Transverse colon (tissue), 4 donors: ENCODE data around the gene PKMYT1. TPM values are rescaled to one million over a fixed set of nuclear protein-coding genes. Genes with fewer than 3 reads are reported as not detected.

Source experiments
- DNase-seq: peaks from one replicate; pipeline ENCODE4 v3.0.0-alpha.2; 2019
- H3K27ac ChIP-seq, 4 donors: fragments of 200-600 bp; sonication (generic); 2 replicates each; pipeline ENCODE4 v1.5.1; 2016 to 2018; ENCODE audit warnings: inconsistent platforms in 4 of 4
- H3K27me3 ChIP-seq: fragments of 200-600 bp; sonication (generic); 2 replicates; pipeline ENCODE4 v1.5.1; 2017; ENCODE audit warnings: inconsistent platforms
- H3K36me3 ChIP-seq, 4 donors: fragments of 200-600 bp; sonication (generic); 2 replicates each; pipeline ENCODE4 v1.5.1; 2017 to 2019; ENCODE audit warnings: inconsistent platforms in 4 of 4
- H3K4me1 ChIP-seq, 4 donors: fragments of 200-600 bp; sonication (generic); 2 replicates each; pipeline ENCODE4 v1.5.1; 2017 to 2020; ENCODE audit warnings: inconsistent platforms in 4 of 4
- H3K4me3 ChIP-seq, 4 donors: fragments of 200-600 bp; sonication (generic); 1 replicate in 1 of 4; 2 replicates in 3 of 4; pipeline versions ENCODE4 v1.5.1 to v1.6.1; 2017 to 2019; ENCODE audit warnings: inconsistent platforms in 4 of 4
- H3K9me3 ChIP-seq, 2 donors: fragments of 200-600 bp; sonication (generic); 2 replicates each; pipeline ENCODE4 v1.5.1; 2017 to 2019; ENCODE audit warnings: inconsistent platforms in 2 of 2
- EP300 ChIP-seq: sonication (generic); formaldehyde crosslinking; IDR thresholded peaks from one replicate; pipeline ENCODE4 v1.6.1; 2017; ENCODE audit warnings: antibody characterized with exemption, low read depth
- POLR2A ChIP-seq: fragments of 450-650 bp; IDR thresholded peaks from one replicate; pipeline ENCODE4 v1.6.1; 2016; ENCODE audit warnings: antibody characterized with exemption, mild to moderate bottlenecking, moderate library complexity
- POLR2AphosphoS5 ChIP-seq, 3 donors: sonication (generic); formaldehyde crosslinking; IDR thresholded peaks; one replicate each; pipeline ENCODE4 v1.6.1; 2016; ENCODE audit warnings: antibody characterized with exemption in 3 of 3
- WGBS, 2 donors: methylation state at CpG; one replicate each; pipeline ENCODE4 v1.1.5; 2018; ENCODE audit warnings: low coverage in 1 of 2; 5-methylcytosine and 5-hydroxymethylcytosine counted together
- in situ Hi-C, 4 donors: fragments of 200-750 bp; cut with MboI; loops; one replicate each; pipeline versions ENCODE4 v1.15.0 to v1.15.1; 2017; ENCODE audit warnings: low sequenced_read_pairs in 3 of 4, low pct_ligation_motif_present in 1 of 4, low pct_unique_long_range_greater_than_20kb in 1 of 4
- intact Hi-C: fragments of 100-400 bp; cut with DNase I; formaldehyde crosslinking; loops from one replicate; pipeline ENCODE4 v1.15.1; 2023; ENCODE audit warnings: low total_unique reads
- total RNA-seq, 4 donors: library from RNA; depleted of rRNA; stranded (reverse); fragments of >200 nt; gene quantifications; one replicate each; pipeline ENCODE4 v1.1.0, GENCODE V29; 2016
- TF ChIP-seq, protein P1 (sequence below), 5 experiments: fragments of 200-600 bp in 3 of 5; fragments of 450-650 bp in 2 of 5; sonication (generic) in 3 of 5; IDR thresholded peaks; 1 replicate in 2 of 5; 2 replicates in 3 of 5; pipeline ENCODE4 v1.5.1; 2016 to 2017; ENCODE audit warnings: antibody characterized with exemption in 5 of 5, inconsistent platforms in 3 of 5, mild to moderate bottlenecking in 2 of 5, moderate library complexity in 1 of 5

PKMYT1 gene
- total RNA-seq, 4 donors from 2014 or later: 0.55 to 3.6 (median 3.0) TPM; not detected in 1

DNA sequence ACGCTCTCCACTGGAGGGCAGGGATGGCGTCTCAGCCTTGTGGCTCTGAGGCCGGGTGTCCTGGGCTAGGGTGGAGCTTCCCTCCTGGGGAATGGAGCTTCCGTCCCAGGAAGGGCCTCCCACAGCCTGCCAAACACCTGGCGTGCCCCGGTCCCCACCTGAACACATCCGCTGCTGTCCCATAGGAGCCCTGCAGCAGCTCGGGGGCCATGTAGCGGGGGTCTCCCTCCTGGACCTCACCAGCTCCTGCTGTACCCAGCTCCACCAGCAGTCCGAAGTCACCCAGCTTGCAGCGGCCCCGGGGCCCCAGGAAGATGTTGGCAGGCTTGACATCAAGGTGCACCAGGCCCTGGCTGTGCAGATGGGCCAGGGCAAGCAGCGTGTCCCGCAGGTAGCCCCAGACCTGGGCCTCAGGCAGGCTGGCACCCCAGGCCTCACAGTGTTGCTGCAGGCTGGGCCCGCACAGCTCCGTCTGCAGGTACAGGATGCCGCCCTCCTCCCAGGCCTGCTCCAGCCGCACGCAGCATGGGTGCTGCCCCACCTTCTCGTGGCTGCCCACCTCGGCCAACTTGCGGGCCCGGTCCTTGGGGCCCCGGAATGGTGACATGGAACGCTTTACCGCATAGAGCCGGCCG lies 5.0 kb downstream of the PKMYT1 start:
- 94% methylated on average over 25 of the region's 28 CpGs; no CpG with 5 or more reads in 1 of the 2 donors for WGBS, 2 donors
- Histone ChIP-seq H3K27me3 (peaks cover 8% of the 10 kb centered on the region), H3K27ac (no peak overlapping the region), H3K4me1 (peaks cover 5 to 25% (median 16%) of the 10 kb centered on the region in 4 donors), H3K9me3 (no peaks in the 10 kb centered on the region), H3K36me3 (no peaks in the 10 kb centered on the region), H3K4me3 (no peak overlapping the region)
- no peak for TF ChIP-seq POLR2AphosphoS5 (IDR thresholded peaks at IDR 0.05)
- intact Hi-C loops: no loop called here
- in situ Hi-C loops: no loop called here
- DNase-seq: no peak

DNA sequence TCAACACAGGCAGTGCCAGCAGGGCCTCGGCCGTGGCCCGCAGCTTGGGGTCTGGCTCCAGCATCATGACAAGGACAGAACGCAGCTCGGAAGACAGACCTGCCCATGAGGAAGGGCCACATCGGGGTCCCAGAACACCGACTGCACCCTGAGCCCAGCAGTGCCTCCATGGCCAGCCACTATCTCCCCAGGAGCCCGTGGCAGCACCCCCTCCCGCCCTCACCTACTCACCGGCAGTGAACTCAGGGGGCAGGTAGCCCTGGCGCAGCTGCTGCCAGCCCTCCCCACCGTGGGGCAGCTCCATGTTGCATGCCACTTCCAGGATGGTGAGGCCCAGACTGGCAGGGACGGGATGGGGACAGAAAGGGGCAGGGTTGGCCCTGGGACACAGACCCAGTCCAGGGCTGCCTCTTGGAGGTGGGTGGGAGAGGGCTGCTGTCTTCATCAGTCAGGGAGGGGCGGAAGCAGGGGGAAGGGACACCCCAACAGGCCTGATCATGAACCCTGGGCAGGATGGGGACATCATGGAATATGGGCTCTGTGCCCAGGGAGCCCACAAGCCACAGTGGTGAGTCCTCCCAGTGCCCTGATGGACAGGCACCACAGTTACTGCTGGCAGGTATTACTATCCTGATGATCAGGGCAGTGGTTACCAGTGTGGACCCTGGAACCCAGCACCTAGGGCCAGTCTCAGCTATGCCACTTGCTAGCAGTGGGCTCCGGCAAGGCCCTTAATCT lies 5.8 kb downstream of the PKMYT1 start:
- in situ Hi-C loops (no loop called here), intact Hi-C loops (no loop called here)
- no peak overlapping the region for H3K27ac ChIP-seq
- no peaks in the 10 kb centered on the region for H3K36me3 ChIP-seq
- H3K4me1 ChIP-seq: peaks cover 6 to 25% (median 17%) of the 10 kb centered on the region in 4 donors
- no peaks in the 10 kb centered on the region for H3K9me3 ChIP-seq
- H3K27me3 ChIP-seq: peaks cover 5% of the 10 kb centered on the region
- TF ChIP-seq POLR2A (no peak), EP300 (no peak), POLR2AphosphoS5 (IDR thresholded peaks at IDR 0.05) (no peak)
- TF ChIP-seq, protein P1, sequence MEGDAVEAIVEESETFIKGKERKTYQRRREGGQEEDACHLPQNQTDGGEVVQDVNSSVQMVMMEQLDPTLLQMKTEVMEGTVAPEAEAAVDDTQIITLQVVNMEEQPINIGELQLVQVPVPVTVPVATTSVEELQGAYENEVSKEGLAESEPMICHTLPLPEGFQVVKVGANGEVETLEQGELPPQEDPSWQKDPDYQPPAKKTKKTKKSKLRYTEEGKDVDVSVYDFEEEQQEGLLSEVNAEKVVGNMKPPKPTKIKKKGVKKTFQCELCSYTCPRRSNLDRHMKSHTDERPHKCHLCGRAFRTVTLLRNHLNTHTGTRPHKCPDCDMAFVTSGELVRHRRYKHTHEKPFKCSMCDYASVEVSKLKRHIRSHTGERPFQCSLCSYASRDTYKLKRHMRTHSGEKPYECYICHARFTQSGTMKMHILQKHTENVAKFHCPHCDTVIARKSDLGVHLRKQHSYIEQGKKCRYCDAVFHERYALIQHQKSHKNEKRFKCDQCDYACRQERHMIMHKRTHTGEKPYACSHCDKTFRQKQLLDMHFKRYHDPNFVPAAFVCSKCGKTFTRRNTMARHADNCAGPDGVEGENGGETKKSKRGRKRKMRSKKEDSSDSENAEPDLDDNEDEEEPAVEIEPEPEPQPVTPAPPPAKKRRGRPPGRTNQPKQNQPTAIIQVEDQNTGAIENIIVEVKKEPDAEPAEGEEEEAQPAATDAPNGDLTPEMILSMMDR (IDR thresholded peaks at IDR 0.05): no peak
- no peak overlapping the region for H3K4me3 ChIP-seq
- 95% methylated on average over 9 of the region's 15 CpGs; no CpG with 5 or more reads in 1 of the 2 donors for WGBS, 2 donors
- no peak for DNase-seq

DNA sequence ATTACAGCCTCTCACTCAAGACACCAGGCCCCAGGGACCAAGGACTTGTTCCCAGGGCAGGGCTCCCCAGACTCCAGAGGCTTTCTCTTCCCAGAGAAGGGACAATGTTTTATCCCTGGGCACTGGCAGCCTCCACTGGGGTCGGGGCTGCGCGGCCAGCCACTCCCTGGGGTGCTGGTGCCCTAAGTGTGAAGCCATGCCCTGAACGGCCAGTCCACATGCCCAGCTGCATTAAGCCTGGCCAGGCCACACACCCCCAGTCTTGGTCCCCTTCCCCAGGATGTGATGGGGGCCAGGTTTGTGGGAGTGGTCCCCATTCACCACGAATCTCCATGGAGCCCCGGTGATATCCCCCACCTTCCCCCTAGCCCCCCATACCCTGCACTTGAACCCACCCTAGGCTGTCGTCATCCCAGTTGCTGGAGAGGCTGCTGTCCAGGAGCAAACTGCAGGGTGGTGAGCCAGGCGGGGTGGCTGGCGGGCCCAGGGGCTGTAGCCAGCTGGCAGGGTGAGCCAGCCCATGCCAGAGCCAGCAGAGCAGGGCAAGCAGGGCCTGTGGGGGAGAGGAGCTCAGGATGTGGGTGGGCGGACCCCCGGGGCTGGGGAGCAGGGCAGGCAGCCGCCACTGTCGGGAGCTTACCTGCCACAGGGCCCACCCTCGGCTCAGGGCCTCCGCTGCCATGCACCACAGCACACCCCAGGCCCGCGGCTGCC lies 6.5 kb downstream of the PKMYT1 start:
- 71% methylated on average over 9 of the region's 17 CpGs; no CpG with 5 or more reads in 1 of the 2 donors for WGBS, 2 donors

DNA sequence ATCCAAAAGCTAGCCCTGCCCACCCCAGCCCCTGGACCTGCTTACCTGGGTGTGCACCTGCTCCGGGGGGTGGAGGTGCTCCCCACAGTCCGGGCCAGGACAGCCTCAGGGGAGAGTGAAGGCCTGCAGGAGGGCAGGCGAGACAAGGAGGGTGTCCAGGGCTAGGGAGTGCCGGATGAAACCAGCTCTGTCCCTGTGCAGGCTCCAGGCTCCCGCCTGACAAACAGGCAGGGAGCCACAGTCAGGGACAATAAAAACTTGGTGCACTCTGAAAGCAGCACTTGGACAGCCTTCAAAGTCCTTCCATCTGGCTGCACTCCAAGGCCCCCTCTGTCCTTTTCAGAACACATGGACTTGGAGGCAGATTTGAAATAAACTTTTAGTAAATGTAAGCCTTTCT lies 7.2 kb downstream of the PKMYT1 start:
- TF ChIP-seq, protein P1 (IDR thresholded peaks at IDR 0.05): no peak
- TF ChIP-seq POLR2A: no peak
- TF ChIP-seq EP300: no peak
- TF ChIP-seq POLR2AphosphoS5 (IDR thresholded peaks at IDR 0.05): no peak
- Histone ChIP-seq H3K36me3 (no peaks in the 10 kb centered on the region), H3K4me1 (peaks cover 12 to 28% (median 23%) of the 10 kb centered on the region in 4 donors), H3K27me3 (peaks cover 7% of the 10 kb centered on the region), H3K9me3 (no peaks in the 10 kb centered on the region), H3K27ac (no peak overlapping the region), H3K4me3 (no peak overlapping the region)
- intact Hi-C loops (no loop called here), in situ Hi-C loops (no loop called here)
- no peak for DNase-seq
- WGBS, 2 donors: 55% methylated on average over 5 of the region's 5 CpGs; no CpG with 5 or more reads in 1 of the 2 donors

More for the DNA sequence above, 6.5 kb downstream of the PKMYT1 start:
- no peak for DNase-seq
- no peaks in the 10 kb centered on the region for H3K36me3 ChIP-seq
- intact Hi-C loops (no loop called here), in situ Hi-C loops (no loop called here)
- no peak overlapping the region for H3K4me3 ChIP-seq
- TF ChIP-seq EP300 (no peak), POLR2AphosphoS5 (IDR thresholded peaks at IDR 0.05) (no peak), POLR2A (no peak)
- TF ChIP-seq, protein P1 (IDR thresholded peaks at IDR 0.05): no peak
- no peaks in the 10 kb centered on the region for H3K9me3 ChIP-seq
- H3K27ac ChIP-seq: no peak overlapping the region
- H3K27me3 ChIP-seq: peaks cover under 1% of the 10 kb centered on the region
- peaks cover 6 to 22% (median 17%) of the 10 kb centered on the region in 4 donors for H3K4me1 ChIP-seq
